Umbilical cord (tissue), 2 donors: ENCODE data around the gene MTMR12. TPM values are rescaled to one million over a fixed set of nuclear protein-coding genes. Genes with fewer than 3 reads are reported as not detected.

Source experiments
- DNase-seq: peaks from one replicate; pipeline ENCODE4 v3.0.0-alpha.2; 2015; ENCODE audit warnings: low spot score
- total RNA-seq: library from RNA; depleted of rRNA; stranded (reverse); fragments of >200 nt; gene quantifications from one replicate; pipeline ENCODE4 v1.2.3, GENCODE V29; 2014; ENCODE audit warnings: low replicate concordance; ENCODE audit not compliant: insufficient read depth

Gene MTMR12
- 33.9 TPM for total RNA-seq

- peak; percentile 100 for DNase-seq
Measured at GRCh38 chr5:32312595-32313332, at the start of gene MTMR12. TSS of gene MTMR12 (minus strand) at chr5:32312939. CDS start at chr5:32312838, 101 bp downstream.

DNA sequence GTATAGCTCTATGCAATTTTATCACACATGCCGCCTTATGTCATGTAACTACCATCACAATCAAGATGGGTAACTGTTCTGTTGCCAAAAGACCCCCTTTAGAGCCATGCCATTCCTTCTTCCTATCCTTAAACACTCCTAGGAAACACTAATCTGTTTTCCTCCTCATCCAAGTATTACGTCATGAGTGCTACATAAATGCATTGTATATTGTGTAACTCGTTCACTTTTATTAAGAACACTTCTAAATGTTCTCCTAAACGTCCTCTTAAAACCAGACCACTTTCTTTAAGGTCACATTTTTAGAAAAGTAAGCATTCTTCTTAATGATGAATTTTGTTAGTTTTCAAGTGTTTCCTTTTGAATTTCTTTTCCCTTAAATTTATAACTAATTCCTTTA, 49.8 kb upstream of the MTMR12 start:
- DNase-seq: no peak

- DNase-seq: no peak
Measured at GRCh38 chr5:32360906-32361305, 48.2 kb upstream of the MTMR12 start.

DNA sequence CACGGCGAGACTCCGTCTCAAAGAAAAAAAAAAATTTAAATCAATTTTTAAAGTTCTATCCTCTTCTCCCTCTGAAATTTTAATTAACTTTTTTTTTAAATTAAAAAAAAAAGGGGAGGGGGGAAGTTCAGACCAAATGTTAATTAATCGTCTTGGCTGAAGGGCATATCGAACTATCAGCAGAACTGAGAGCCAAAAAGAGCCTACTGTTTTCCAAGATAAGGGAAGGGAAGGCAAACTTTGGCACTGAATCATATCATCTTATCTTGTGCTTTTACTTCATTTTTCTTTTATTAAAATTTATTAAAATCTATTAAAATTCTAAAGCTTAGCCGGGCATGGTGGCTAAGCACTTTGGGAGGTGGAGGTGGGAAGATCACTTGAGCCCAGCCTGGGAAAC, 45.9 kb upstream of the MTMR12 start:
- no peak for DNase-seq

DNA sequence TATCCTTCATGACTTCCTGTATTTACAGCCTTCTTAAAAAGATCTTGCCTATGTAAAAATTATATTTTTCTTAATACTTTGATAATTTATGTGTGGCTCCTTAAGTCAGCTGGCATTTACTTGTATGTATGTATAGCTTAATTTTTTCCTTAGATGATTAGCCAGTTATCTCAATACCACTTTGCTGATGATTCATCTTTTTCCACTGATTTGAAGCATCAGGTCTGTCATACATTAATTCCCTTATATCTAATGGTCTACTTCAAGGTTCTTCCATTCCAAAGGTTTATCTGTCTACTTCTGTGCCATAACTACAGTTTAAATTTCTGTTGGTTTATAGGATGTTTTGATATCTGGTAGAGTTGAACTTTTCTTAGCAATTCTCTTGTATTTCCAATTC, 44.9 kb upstream of the MTMR12 start:
- peak; percentile 50 for DNase-seq

DNA sequence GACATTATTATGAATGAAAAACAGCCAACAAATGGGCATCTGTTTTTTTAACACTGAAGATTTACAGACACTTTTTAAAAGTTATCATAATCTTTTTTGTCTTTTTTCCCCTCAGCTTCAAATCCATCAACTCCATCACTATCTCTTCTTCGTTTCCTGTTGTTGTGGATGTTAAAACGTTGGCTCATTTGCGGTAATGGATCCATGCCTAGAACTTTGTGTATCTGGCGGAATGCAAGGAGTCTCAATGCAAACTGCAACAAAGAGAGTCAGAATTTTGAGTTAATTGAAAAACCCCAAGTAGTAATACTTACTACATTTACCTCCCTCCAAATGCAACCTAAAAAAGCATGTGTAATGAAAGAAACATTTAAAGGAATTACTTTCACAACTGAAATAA, 42.9 kb upstream of the MTMR12 start:
- DNase-seq: peak; percentile 63

- DNase-seq: no peak
Measured at GRCh38 chr5:32353420-32353819, 40.7 kb upstream of the MTMR12 start.

DNA sequence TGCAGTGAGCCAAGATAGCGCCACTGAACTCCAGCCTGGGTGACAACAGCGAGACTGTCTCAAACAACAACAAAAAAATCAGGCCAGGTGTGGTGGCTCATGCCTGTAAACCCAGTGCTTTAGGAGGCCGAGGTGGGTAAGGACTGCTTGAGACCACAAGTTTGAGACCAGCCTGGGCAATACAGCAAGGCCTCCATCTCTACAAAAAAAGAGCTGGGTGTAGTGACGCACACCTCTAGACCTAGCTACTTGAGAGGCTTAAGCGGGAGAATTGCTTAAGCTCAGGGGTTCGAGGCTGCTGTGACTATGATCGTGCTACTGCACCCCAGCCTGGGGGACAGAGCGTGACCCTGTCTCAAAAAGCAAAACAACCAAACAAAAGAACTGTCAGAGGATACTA, 39.9 kb upstream of the MTMR12 start:
- no peak for DNase-seq

DNA sequence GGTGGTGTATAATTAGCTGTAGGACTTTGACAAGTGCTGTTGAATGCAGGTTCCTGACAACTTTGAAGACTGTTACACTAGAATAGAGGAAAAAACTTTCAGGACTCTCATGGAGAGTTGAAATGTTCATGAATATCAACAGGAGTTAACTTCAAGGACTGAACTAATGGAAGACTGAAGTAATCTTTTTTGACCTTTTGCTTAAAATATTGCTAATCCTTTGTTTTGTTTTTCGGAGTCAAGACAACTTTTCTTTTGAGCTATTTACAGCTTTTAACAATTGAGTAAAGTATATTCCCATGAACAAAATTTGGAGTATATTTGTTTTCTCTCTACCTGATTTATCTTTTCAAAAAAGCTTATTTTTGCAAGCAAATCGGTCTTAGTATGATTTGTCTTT, 34.1 kb upstream of the MTMR12 start:
- DNase-seq: no peak

DNA sequence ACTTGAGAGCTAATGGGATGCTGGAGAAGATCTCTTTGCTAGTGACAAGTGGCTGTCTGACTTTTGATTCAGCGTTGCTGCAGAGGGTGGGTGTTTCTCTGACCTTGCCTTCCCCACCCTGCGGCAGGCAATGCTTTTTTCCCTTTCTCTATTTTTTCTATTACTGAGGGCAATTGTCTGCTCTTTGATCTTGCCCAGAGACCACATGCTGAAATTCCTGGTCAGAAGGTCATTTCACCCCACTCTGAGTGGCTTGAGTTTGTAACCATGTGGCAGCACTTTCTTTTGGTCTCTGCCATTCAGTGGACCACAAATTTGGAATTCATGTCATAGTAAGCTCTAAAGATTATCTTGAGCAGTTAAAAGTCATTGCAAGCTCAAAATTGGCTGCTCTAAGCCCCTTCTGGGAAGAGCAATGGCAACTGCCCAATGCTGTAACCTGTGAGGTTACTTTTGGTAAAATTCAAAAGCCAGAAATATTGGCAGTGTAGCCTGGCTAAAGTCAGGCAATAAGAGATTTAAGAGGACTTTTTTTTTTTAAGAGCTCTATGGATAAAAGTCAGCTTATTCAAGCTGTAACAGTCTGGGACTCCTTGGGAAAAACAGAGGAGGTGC, 30.4 kb upstream of the MTMR12 start:
- no peak for DNase-seq

- DNase-seq: no peak
Measured at GRCh38 chr5:32342656-32343055, 29.9 kb upstream of the MTMR12 start.

- no peak for DNase-seq
Measured at GRCh38 chr5:32339878-32340277, 27.1 kb upstream of the MTMR12 start.

GRCh38 chr5:32339198-32339597, 26.5 kb upstream of the MTMR12 start:
- DNase-seq: no peak

DNA sequence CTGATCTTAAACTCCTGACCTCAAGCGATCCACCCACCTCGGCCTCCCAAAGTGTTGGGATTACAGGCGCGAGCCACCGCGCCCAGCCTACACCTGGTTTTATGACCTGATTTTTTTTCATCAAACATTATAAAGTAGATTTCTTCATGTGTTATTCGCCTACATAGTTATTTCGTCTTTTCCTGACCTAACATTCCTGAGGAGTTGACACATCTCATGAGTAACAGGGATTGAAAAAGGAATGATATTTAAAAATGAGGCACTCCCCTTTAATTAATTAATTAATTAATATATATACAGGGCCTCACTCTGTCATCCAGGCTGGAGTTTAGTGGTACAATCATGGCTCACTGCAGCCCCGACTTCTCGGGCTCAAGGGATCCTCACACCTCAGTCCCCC, 20.2 kb upstream of the MTMR12 start:
- DNase-seq: no peak

- no peak for DNase-seq
Measured at GRCh38 chr5:32332361-32332760, 19.6 kb upstream of the MTMR12 start.

DNA sequence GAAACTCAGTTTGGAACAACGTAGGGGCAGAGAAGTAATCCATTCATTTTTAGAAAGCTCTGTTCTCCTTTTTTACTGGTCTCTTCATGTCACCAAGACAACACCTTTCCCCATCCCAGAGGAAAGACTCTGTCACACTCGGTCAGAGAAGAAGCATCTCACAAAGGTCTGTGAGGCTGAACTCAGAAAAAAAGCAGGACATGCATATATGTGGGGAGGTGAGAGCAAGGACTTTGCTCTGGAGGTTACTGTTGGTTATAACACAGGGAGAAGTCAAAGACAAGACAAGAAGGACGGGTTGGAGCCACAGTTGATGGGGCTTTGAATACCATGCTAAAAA, 19.2 kb upstream of the MTMR12 start:
- DNase-seq: no peak

DNA sequence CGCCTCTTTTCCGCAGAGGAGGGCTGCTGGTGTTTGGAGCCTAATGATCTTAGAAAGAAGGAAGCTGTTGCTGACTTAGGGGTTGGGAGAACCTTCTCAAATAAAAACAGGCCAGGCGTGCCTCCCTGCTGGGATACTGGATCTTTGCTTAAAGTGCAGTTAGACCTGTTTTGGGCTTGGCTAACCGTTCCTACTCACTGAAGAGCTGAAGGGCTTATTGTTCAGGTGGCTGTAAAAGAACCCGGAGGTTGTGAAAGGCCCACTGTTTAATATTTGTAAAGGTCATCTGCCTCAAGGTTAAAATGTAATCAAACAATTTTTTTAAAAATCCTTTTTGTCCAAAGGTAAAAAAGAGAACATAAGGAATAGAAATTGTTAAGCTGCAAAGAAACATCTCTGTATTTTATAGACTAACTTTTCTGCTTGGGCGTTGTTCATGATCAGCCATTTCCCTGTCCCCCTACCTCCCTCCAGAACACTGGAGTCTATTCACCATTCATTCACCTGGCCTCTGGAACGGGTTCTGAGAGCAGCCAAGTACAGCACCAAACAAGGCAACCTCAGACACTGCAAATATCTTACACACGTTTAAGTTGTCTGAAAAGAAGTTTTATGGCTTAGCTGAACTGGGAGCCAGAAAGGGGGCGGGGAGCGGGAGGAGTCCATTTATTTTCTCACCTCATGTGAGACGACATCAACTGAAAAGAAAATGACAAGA, 18.6 kb upstream of the MTMR12 start:
- no peak for DNase-seq

GRCh38 chr5:32330126-32330971, 17.6 kb upstream of the MTMR12 start:
- no peak for DNase-seq

GRCh38 chr5:32329395-32329834, 16.7 kb upstream of the MTMR12 start:
- DNase-seq: peak; percentile 51

DNA sequence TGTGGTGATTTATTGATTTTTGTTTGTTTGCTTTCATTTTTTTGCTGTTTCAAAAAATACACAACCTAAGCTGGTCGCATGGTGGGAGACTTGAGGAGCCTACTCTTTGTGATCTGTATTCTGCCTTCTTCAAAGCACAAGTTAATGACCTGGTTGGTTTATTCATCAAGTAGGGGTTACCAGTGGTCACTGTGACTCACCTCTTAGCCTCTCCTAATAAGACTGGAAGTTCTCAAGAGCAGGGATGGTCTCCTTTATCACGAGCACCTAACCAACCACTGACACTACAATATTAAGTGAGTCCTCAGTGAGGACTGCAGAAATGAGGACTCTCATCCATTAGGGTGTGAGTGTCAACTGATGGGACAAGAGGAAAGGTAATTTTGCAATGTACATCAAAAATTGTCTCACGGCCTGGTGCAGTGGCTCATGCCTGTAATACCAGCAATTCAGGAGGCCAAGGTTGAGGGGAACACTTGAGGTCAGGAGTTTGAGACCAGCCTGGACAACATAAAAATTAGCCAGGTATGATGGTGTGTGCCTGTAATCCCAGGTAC, 13.6 kb upstream of the MTMR12 start:
- DNase-seq: no peak

GRCh38 chr5:32325616-32326015, 12.9 kb upstream of the MTMR12 start:
- DNase-seq: no peak

DNA sequence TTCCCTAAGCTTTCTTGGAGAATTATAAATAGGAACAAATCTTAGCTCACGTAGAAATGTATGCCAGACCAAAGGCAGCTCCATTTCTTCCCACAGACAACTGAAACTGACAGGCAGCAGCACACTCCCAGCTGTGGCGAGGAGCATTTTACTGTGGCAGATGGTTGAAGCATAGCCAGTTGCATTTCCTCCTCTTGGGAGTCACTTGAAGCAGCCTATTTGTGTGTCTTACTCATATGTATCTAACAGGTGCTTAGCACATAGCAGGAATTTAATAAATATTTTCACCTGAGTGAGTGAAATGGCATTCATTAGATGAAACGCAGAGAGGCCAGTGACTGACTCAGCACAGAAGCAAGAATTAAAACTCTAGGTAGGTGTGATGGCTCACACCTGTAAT, 12.3 kb upstream of the MTMR12 start:
- DNase-seq: peak; percentile 82
